Osteoblast (primary cell): Measurements from ENCODE around the gene UNC5C. TPM values are rescaled to one million over a fixed set of nuclear protein-coding genes. Genes with fewer than 3 reads are reported as not detected.

ENCODE experiments used
- DNase-seq: peaks from one replicate; pipeline ENCODE4 v3.0.0; 2011; ENCODE audit warnings: low spot score, mixed read lengths; ENCODE audit not compliant: insufficient read length; ENCODE audit errors: missing footprints
- H2AFZ ChIP-seq: 2 replicates; pipeline ENCODE4 v1.6.0; 2011; ENCODE audit warnings: mild to moderate bottlenecking, low read length
- H3K27ac ChIP-seq: 2 replicates; pipeline ENCODE4 v1.5.1; 2011; ENCODE audit warnings: mild to moderate bottlenecking, low read depth, low read length, moderate library complexity
- H3K27me3 ChIP-seq: 2 replicates; pipeline ENCODE4 v1.6.0; 2012; ENCODE audit warnings: mild to moderate bottlenecking, control low read depth, inconsistent platforms, low read length, moderate library complexity; ENCODE audit not compliant: insufficient read depth
- H3K36me3 ChIP-seq: 2 replicates; pipeline ENCODE4 v1.5.1; 2011; ENCODE audit warnings: mild to moderate bottlenecking, low read length, control low read depth, moderate library complexity; ENCODE audit not compliant: insufficient read depth
- H3K4me1 ChIP-seq: 2 replicates; pipeline ENCODE4 v1.5.1; 2011; ENCODE audit warnings: mild to moderate bottlenecking, low read length, control low read depth, moderate library complexity; ENCODE audit not compliant: insufficient read depth
- H3K4me2 ChIP-seq: 2 replicates; pipeline ENCODE4 v1.6.0; 2011; ENCODE audit warnings: mild to moderate bottlenecking, low read length; ENCODE audit not compliant: insufficient read depth
- H3K4me3 ChIP-seq: fragments of 200-600 bp; sonication (generic); 3 replicates; pipeline ENCODE4 v1.5.1; 2012; ENCODE audit warnings: mild to moderate bottlenecking, low read length, inconsistent platforms; ENCODE audit not compliant: insufficient read depth
- H3K79me2 ChIP-seq: 2 replicates; pipeline ENCODE4 v1.6.0; 2012; ENCODE audit warnings: mild to moderate bottlenecking, low read length, control low read depth, inconsistent platforms; ENCODE audit not compliant: insufficient read depth
- H3K9me3 ChIP-seq: 2 replicates; pipeline ENCODE4 v1.5.1; 2011; ENCODE audit warnings: low read depth, low read length, control low read depth
- H4K20me1 ChIP-seq: 2 replicates; pipeline ENCODE4 v1.6.0; 2012; ENCODE audit warnings: mild to moderate bottlenecking, low read length, control low read depth; ENCODE audit not compliant: insufficient read depth
- CTCF ChIP-seq: IDR thresholded peaks from 2 replicates; pipeline ENCODE4 v1.5.1; 2011; ENCODE audit warnings: mild to moderate bottlenecking, low read depth, low read length, moderate library complexity; ENCODE audit errors: extremely low read depth
- total RNA-seq: library from RNA; depleted of rRNA; stranded (reverse); fragments of >200 nt; gene quantifications from 2 replicates; pipeline ENCODE4 v1.2.3, GENCODE V29; 2012

UNC5C gene
- total RNA-seq, 1 donor: 9.0 TPM

- TF ChIP-seq CTCF: no peak
- Histone ChIP-seq H3K27ac (peak overlapping the region; percentile 67), H2AFZ (peak overlapping the region; percentile 64), H3K4me2 (peak overlapping the region; percentile 89), H3K4me1 (peaks cover 48% of the 10 kb centered on the region), H4K20me1 (no peaks in the 10 kb centered on the region), H3K9me3 (no peaks in the 10 kb centered on the region), H3K36me3 (no peaks in the 10 kb centered on the region), H3K4me3 (peak overlapping the region; percentile 59), H3K27me3 (no peaks in the 10 kb centered on the region), H3K79me2 (peaks cover 80% of the 10 kb centered on the region)
- no peak for DNase-seq
Measured at GRCh38 chr4:95541889-95542607, 6.7 kb downstream of the UNC5C start.

- Histone ChIP-seq H4K20me1 (no peaks in the 10 kb centered on the region), H3K36me3 (no peaks in the 10 kb centered on the region), H3K4me3 (peak overlapping the region; percentile 8), H3K79me2 (peaks cover 78% of the 10 kb centered on the region), H3K4me1 (peaks cover 46% of the 10 kb centered on the region), H3K27me3 (no peaks in the 10 kb centered on the region), H3K4me2 (peak overlapping the region; percentile 89), H2AFZ (peak overlapping the region; percentile 28), H3K27ac (peak overlapping the region; percentile 67), H3K9me3 (no peaks in the 10 kb centered on the region)
- DNase-seq: no peak
- no peak for TF ChIP-seq CTCF
Measured at GRCh38 chr4:95541094-95541493, 7.7 kb downstream of the UNC5C start.

GRCh38 chr4:95540227-95540626 lies 8.5 kb downstream of the UNC5C start:
- Histone ChIP-seq H3K9me3 (no peaks in the 10 kb centered on the region), H2AFZ (peak overlapping the region; percentile 75), H3K27me3 (no peaks in the 10 kb centered on the region), H3K27ac (peak overlapping the region; percentile 67), H3K4me1 (peaks cover 42% of the 10 kb centered on the region), H3K79me2 (peaks cover 77% of the 10 kb centered on the region), H3K4me2 (peak overlapping the region; percentile 89), H3K36me3 (no peaks in the 10 kb centered on the region), H4K20me1 (no peaks in the 10 kb centered on the region), H3K4me3 (peak overlapping the region; percentile 49)
- DNase-seq: no peak
- TF ChIP-seq CTCF: no peak

- Histone ChIP-seq H3K4me3 (peak overlapping the region; percentile 46), H3K4me2 (peak overlapping the region; percentile 89), H3K4me1 (peaks cover 33% of the 10 kb centered on the region), H3K27ac (peak overlapping the region; percentile 67), H3K79me2 (peaks cover 72% of the 10 kb centered on the region), H3K9me3 (no peaks in the 10 kb centered on the region), H4K20me1 (no peaks in the 10 kb centered on the region), H3K36me3 (no peaks in the 10 kb centered on the region), H2AFZ (peak overlapping the region; percentile 81), H3K27me3 (no peaks in the 10 kb centered on the region)
- no peak for DNase-seq
- TF ChIP-seq CTCF: no peak
Measured at GRCh38 chr4:95539106-95539505, 9.7 kb downstream of the UNC5C start.
